Measurements from ENCODE around the gene SP140L. TPM values are rescaled to one million over a fixed set of nuclear protein-coding genes. Genes with fewer than 3 reads are reported as not detected.
"Not testable (repeated sequence)": the region's sequence is repeated elsewhere in the genome, so short reads cannot be mapped to it uniquely, and the experiment has no call there.

The SP140L gene
- total RNA-seq (2014; rRNA removed; shearing (Covaris generic)): 22.5 and 33.4 TPM in 2 replicates
- polyA plus RNA-seq (2014; cell fraction: nucleus; rRNA removed): 25.8 and 32.1 TPM in 2 replicates

DNA sequence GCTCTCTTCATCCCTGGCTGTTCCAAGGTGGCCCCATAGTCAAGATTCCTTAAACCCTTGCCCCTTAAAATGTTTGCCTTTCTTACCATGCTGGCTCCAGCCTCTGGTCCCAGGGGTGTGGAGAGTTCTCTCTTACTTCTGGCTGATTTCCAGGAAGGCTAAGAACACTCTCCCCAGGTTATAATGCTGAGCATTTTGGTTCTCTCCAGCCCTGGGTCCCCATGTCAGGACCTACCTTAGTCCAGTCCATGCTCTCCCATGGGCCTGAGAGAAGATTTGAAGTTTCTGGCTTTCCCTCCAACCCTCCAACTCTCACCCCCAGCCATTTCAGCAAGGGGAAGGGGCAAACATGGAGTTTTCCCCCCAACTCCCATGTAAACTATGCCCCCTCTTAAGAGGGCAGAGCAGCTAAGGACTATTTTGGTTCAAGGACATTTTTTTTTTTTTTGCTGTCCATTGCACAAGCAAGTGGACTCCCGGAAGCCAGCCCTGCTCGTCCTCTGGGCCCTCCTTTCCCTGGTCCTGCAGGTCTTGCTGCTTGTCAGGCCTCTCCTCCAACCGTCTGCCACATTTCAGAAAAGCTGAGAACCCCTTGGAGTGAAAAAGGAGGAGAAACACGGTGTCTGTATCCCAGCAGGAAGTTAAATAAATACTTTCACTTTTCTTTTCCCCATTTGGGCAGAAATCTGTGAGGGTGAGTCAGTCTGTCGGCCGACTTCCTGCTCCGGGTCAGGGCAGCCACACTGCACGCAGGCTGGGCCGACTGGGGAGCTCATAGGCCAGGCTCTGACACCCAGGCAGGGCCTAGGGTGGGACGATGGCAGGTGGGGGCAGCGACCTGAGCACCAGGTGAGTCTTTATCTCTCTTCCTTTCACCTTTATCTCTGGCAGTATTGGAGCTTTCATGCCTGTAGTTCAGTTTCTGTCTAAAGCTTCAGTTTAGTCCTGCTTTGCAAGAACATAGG lies at the start of gene SP140L:
Gene SP140L, plus strand, starts transcription at position 741 of the 965 bp plus-strand sequence. Its CDS starts 77 bp downstream, at position 818.
- peak; percentile 64 for DNase-seq (ENCODE audit: extremely low read depth, low read depth)

- no peak for DNase-seq (ENCODE audit: extremely low read depth, low read depth)
Measured at GRCh38 chr2:230282936-230283335, 44.1 kb upstream of the SP140L start.

DNA sequence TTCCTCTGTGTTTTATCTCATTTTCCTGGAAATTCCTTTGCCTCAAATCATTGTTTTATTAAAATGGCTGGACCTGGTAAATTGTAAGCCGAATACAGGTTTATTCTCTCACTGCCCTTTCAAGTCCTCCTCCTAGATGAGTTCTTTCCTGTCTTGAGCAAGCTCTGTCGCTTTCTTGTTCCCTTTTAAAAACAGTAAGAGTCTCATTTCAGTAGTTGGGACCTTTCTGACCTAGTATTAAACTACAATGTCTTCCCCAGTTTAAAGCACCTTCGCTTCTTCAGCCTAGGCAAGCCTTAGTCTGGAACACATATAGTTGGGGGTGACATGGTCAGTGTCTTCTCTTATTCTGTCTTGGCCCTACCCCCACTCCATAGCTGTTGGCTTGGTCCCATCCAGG lies 40.9 kb upstream of the SP140L start:
- DNase-seq (ENCODE audit: extremely low read depth, low read depth): no peak

- DNase-seq (ENCODE audit: extremely low read depth, low read depth): peak; percentile 41
Measured at GRCh38 chr2:230289311-230289710, 37.7 kb upstream of the SP140L start.

DNA sequence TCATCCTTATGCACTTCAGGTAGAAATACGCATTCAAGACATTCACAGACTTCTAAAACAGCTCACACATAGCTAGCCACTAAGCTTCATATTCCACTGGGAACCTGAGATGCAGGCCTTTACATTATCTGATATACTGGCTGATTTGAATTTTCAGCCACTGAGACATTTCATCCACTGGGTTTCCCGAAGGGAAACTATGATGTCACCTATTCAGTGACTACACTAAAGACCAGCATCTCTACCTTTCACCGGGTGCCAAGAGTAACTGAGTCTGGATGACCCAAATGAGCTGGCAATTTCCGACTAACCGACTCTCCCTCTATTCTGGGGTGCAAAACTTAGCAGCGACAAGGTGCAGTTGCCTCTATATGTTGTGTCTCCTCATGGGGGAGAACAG lies 31.8 kb upstream of the SP140L start:
- no peak for DNase-seq (ENCODE audit: extremely low read depth, low read depth)

DNA sequence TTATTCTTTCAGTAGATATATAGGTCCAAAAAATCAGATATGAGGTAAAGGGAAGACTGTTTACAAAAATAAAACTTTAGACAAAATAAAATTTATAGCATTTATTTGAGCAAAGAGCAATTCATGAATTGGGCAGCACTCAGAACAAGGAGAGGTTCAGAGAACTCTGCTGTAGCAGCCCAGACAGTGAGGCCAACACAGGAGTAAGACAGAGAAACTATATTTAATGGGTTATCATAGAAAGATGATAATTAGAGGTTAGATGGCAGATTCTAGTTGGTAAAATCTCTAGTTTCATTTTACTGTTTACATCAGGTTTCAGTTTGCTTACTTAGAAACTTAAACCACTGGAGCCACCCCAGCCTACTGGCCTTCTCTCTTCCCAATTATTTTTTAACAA lies 30.1 kb upstream of the SP140L start:
- DNase-seq (ENCODE audit: extremely low read depth, low read depth): no peak

- DNase-seq (ENCODE audit: extremely low read depth, low read depth): no peak
Measured at GRCh38 chr2:230299618-230300017, 27.4 kb upstream of the SP140L start.

GRCh38 chr2:230305416-230306275 lies 21.3 kb upstream of the SP140L start:
- DNase-seq (ENCODE audit: extremely low read depth, low read depth): no peak

DNA sequence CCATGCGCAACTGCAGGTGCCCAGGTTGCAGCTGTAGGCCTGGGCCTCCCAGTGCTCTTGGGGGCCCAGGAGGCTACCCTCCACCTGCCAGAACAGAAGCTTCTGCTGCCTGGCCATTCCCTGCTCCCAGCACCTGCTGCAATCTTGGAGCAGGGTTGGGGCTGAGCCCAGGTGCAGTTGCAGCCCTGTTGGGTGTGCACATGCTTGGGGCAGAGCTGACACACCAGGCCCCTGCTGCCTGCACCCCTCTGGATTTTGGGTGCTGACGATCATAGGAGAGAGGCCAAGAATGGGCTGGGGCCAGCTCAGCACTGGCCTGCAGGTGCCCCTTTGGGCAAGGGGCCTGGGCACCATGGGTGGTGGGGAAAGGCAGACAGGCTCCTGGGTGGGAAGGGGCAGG lies 20.5 kb upstream of the SP140L start:
- DNase-seq (ENCODE audit: extremely low read depth, low read depth): no peak

DNA sequence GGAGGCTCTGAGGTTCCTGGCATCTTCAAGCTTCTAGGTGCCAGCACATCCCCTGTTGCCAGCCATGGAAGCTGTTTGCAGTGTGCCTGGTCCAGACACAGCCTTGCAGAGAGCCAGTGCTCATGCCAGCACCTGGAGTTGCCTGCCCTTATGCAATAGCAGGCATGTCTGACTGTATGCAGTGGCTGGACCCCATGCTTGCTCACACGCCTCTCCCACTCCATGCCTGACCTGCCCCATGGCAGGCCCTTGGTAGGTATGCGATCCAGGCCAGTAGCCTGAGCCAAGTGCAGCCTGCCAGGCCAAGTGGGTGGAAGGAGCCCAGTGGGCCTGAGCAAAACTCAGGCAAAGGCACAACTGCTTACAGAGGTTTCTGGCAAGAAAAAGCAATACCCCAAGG lies 19.5 kb upstream of the SP140L start:
- no peak for DNase-seq (ENCODE audit: extremely low read depth, low read depth)

DNA sequence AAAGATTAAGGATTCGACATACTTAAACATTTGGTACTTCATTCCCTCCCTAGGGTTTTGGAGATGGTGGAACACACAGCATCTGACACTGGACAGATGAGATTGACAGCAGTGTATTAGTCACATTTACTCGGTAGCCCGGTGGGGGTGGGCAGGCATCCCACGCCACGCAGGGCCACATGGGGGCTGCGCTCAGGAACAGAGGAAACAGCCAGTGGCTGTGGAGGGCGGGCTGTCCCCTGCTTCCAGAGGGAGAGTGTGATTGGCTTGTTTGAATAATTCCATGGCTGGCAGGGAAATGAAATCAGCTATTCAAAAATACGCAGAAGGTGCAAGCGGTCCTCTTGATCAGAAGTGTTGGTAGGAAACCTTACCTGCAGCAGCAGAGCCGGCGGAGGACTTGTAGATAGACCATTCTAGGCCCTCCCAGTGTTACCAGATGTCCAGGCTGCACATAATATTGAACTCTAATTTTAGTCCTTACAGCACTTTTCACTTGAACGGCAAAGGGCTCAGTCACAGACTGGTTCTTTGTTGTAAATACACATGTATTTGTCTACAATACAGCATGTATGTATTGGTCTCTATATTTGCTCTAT lies 18.5 kb upstream of the SP140L start:
- no peak for DNase-seq (ENCODE audit: extremely low read depth, low read depth)

GRCh38 chr2:230310792-230311191 lies 16.2 kb upstream of the SP140L start:
- not testable (repeated sequence) for DNase-seq (ENCODE audit: extremely low read depth, low read depth)

DNA sequence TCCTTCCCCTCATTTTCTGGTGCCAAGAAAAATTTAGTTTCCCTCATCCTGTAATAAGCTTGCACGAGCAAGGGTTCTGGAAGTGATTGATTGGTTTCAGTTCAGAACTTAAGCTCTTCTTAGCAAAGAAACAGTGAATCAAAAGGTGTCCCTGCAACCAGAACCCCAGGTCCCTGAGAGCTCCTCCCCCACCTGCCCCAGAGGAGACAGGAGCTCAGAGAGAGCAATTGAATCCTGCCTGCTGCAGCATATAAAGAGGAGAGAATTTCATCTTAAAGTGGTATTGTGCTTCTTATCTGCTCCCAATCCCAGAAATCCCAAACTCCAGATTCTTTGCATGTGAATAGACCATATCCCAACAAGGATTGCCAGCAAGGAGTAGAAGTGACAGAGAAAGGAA lies 15.4 kb upstream of the SP140L start:
- not testable (repeated sequence) for DNase-seq (ENCODE audit: extremely low read depth, low read depth)

- no peak for DNase-seq (ENCODE audit: extremely low read depth, low read depth)
Measured at GRCh38 chr2:230312638-230313037, 14.4 kb upstream of the SP140L start.

DNA sequence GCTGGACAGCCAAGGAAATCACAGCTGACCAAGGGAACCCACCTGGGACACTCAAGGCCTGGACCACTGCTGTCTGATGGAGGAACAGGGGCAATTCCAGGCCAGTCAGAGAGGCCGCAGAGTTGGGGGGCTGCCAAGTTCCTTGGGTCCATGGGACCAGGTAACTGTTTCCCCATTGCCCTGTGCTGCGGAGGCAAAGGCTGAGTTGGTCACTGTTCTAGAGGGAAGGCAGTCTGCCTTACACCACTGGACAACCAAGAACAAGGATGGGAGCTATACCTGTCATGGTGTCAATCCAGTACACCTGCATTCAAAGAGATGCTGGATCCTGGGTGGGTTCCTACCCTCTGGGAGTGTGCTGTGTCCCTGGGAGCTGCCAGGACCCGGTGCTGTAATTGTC lies 9.6 kb upstream of the SP140L start:
- no peak for DNase-seq (ENCODE audit: extremely low read depth, low read depth)

DNA sequence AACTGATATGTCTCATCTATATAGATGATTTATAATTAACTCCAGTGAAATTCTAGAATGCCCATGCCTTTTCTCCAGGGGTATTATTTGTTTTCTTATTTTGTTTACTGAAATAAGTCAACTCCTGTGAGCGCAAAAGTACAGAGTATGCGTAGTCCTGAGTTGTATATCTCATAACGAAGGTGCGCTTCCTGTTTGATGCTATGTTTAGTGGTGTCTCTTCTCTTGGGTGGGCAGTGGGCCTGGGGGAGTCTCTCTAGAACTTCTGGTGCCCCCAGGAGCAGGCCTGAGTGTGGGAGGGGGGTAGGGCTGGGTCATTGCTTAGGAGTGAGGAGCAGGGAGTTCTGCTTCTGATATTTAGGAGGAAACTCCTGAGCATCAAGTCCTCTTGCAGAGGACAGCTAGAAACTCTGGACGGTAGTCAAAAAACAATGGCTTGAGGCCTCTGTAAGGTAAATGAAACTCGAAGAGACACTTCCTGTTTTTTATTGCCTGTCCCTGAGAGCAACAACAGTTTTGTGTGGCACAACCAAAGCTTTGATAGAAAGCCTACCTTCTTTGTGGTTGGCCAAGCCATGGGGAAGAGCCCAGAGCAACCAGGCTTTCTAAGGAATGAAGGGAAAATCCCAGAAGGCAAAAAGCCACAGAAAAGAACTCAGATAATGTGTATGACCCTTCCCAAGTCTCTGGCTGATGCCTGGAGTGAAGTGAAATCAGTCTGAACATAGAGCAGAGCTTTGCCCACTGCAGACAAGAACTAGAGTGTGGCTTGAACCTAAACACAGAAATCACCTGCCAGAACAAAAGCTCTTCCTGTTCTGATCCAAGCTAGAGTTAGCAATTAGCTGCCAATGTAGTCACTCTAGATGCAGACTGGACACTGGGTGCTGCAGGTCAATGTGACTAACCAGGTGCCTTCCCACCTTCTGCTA lies 8.5 kb upstream of the SP140L start:
- no peak for DNase-seq (ENCODE audit: extremely low read depth, low read depth)

DNA sequence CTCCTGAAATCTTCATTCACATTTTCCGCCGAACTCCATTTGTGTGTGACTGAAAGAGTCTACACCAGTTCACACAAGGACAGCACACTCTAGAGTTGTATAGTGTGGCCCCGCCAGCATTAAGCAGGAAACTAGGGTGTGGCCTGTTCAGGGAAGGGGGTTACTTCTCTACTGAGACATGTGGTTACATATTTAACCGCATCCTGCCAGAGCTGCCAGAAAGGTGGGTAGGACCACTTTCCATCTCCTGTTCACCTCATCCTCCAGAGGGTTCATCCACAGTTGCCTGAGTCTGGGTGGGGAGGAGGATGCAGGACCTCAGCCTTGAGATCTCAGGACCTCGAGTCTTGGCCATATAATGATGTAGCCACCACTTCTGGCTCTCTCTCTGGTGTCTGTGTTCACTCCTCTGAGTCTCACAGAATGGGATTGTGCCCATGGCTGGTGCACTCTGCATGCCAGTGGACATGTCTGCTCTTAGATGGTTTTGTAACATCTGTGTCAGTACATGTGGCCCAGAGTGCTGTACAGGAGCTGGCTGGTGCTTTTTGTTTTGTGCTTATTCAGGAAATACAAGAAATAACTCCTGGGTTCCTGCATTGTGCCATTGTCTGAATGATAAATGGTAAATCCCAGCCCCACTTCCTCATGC lies 7.7 kb upstream of the SP140L start:
- no peak for DNase-seq (ENCODE audit: extremely low read depth, low read depth)

- DNase-seq (ENCODE audit: extremely low read depth, low read depth): no peak
Measured at GRCh38 chr2:230321031-230321430, 6.0 kb upstream of the SP140L start.

Measured in NCI-H460 (cell line).